Omental fat pad (tissue), 4 donors: Measurements from ENCODE around the gene SPNS1. TPM values are rescaled to one million over a fixed set of nuclear protein-coding genes. Genes with fewer than 3 reads are reported as not detected.

Experiments
- ATAC-seq: fragments of 150-250 bp; one replicate; pipeline ENCODE4 v1.9.1; 2016; ENCODE audit warnings: mild to moderate bottlenecking, moderate library complexity; ENCODE audit not compliant: low FRiP score
- DNase-seq: peaks from one replicate; pipeline ENCODE4 v3.0.0-alpha.2; 2019; ENCODE audit warnings: low spot score
- total RNA-seq, 4 donors: library from RNA; depleted of rRNA; stranded (reverse); fragments of >200 nt; gene quantifications; one replicate each; pipeline ENCODE4 v1.1.0, GENCODE V29; 2016
- TF ChIP-seq, protein P1 (sequence below), 3 donors: fragments of 450-650 bp; IDR thresholded peaks; one replicate each; pipeline ENCODE4 v1.5.1; 2016 to 2017; ENCODE audit warnings: antibody characterized with exemption in 3 of 3, mild to moderate bottlenecking in 3 of 3, moderate library complexity in 2 of 3

SPNS1 gene
- total RNA-seq, 4 donors from 2014 or later, result 16.3 to 21.0 (median 18.5) TPM

DNA sequence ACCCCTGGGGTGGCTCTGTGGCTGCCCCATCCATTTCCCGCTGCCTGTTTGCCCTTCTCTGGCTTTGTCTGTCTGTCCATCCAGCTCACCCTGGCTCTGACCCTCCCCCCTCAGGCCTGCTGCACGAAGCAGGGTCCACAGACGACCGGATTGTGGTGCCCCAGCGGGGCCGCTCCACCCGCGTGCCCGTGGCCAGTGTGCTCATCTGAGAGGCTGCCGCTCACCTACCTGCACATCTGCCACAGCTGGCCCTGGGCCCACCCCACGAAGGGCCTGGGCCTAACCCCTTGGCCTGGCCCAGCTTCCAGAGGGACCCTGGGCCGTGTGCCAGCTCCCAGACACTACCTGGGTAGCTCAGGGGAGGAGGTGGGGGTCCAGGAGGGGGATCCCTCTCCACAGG is 9.5 kb downstream of the SPNS1 start:
- DNase-seq (no peak), ATAC-seq (no peak)
- TF ChIP-seq, protein P1, sequence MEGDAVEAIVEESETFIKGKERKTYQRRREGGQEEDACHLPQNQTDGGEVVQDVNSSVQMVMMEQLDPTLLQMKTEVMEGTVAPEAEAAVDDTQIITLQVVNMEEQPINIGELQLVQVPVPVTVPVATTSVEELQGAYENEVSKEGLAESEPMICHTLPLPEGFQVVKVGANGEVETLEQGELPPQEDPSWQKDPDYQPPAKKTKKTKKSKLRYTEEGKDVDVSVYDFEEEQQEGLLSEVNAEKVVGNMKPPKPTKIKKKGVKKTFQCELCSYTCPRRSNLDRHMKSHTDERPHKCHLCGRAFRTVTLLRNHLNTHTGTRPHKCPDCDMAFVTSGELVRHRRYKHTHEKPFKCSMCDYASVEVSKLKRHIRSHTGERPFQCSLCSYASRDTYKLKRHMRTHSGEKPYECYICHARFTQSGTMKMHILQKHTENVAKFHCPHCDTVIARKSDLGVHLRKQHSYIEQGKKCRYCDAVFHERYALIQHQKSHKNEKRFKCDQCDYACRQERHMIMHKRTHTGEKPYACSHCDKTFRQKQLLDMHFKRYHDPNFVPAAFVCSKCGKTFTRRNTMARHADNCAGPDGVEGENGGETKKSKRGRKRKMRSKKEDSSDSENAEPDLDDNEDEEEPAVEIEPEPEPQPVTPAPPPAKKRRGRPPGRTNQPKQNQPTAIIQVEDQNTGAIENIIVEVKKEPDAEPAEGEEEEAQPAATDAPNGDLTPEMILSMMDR (IDR thresholded peaks at IDR 0.05), result no peak

DNA sequence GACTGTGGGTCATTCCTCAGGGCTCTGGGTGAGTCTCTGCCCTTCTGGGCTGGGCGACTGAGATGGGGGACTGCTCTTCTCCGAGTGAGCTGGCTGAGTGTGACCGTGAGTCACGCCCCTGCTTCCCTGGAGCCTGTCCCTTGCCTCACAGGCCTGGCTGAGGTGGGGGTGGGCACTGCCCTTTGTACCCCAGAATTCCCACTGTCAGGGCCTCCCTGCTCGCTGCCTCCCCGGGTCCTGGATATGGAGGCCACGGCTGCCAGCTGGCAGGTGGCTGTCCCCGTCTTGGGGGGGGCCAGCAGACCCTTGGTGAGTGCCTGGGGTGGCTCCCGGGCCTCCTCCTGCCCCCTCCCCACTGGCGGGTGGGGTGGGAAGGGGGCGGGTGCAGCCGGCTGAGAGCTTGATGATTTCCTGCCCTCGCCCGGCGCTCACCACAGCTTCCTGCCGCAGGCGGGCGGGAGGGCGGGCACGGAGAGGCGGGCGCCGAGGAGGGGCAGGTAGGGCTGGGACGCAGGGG is 10.1 kb downstream of the SPNS1 start, which contains the start of gene LAT:
Gene LAT (plus strand): TSS at position 434 of the 517 bp plus-strand sequence. CDS start 366 bp downstream, outside the sequence.
- DNase-seq, result no peak
- ATAC-seq, result no peak
- TF ChIP-seq, protein P1 (IDR thresholded peaks at IDR 0.05), result no peak

DNA sequence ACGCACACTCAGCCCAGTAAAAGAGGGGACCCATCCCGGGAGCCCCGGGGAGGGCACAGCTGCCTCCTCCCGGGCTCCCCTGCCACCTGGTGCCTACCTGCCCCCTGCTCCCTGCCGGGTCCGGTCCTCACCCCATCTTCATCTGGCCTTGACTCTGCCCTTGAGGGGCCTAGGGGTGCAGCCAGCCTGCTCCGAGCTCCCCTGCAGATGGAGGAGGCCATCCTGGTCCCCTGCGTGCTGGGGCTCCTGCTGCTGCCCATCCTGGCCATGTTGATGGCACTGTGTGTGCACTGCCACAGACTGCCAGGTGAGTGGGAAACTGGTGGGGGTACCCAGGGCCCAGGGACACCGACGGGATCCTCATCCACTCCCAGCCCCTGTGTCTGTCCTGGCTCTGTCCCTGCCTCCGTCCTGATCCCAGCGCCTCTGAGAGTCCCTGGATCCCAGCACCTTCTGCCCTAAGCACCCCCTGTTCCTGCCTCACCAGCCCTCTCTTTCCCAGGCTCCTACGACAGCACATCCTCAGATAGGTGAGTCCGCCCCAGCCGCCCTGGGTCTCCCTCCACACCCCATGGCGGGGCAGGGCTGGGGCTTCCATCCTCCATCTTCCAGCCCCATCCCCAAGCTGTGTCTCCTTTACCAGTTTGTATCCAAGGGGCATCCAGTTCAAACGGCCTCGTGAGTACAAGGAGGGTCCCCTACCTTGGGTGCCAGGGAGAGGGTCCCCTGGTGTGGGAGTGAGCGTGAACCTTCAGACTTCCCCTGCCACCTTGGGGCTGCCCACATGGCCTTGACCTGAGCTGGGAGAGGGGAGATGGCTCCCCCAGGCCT is 10.8 kb downstream of the SPNS1 start:
- DNase-seq (no peak), ATAC-seq (no peak)
- TF ChIP-seq, protein P1 (IDR thresholded peaks at IDR 0.05), result no peak

DNA sequence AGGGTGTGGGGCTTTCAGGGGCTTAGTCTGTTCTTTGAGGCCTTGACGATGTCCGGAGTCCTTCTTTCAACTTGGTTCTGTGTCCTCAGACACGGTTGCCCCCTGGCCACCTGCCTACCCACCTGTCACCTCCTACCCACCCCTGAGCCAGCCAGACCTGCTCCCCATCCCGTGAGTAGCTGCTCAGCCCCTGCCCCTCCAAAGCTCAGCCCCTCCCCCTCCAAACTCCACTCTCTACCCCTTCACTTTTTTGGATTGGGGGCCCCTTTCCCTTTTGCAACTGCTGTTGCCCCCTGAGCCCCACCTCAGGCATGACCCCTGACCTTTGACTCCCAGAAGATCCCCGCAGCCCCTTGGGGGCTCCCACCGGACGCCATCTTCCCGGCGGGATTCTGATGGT is 11.5 kb downstream of the SPNS1 start:
- ATAC-seq (no peak), DNase-seq (no peak)
- TF ChIP-seq, protein P1 (IDR thresholded peaks at IDR 0.05), result no peak

DNA sequence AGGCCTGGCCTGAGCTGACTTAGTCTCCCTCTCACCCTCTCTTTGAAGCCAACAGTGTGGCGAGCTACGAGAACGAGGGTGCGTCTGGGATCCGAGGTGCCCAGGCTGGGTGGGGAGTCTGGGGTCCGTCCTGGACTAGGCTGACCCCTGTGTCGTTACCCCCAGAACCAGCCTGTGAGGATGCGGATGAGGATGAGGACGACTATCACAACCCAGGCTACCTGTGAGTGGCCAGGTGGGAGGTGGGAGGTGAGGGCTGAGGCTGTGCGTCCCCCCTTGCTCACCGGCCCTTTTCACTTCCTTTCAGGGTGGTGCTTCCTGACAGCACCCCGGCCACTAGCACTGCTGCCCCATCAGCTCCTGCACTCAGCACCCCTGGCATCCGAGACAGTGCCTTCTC is 11.9 kb downstream of the SPNS1 start:
- TF ChIP-seq, protein P1 (IDR thresholded peaks at IDR 0.05), result no peak
- no peak for ATAC-seq
- no peak for DNase-seq

DNA sequence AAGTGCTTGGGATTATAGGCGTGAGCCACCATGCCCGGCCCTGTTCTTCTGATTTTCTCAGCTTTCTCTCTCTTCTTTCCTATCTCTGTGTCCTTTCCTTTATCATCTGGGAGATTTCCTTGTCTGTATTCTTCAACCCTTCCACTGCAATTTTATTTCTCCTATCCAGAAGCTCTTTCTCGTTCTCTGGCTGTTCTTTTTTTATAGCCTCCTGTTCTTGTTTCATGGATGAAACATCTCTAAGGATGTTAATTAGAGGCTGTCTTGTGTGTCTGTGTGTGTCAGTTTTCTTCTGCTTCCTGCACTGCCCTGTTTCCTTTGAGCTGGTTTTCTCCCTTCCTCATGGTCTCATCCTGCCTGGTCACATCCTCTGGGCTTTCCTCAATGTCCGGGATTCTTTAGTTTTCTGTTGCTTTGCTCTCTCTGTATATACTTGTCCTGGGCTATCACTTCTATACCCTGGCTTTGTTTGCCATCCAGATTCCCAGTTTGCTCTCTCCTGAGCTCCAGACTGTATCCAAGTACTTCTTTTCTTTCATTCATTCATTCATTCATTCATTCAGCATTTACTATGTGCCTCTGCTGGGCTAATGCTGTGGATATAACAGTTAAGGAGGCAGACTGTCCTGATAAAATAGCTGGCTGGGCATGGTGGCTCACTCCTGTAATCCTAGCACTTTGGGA is 12.7 kb downstream of the SPNS1 start:
- TF ChIP-seq, protein P1 (IDR thresholded peaks at IDR 0.05), result no peak

More for the DNA sequence above, 12.7 kb downstream of the SPNS1 start:
- DNase-seq (no peak), ATAC-seq (no peak)
